Colonic mucosa (tissue), 4 donors: ENCODE data around the gene OR52H1. TPM values are rescaled to one million over a fixed set of nuclear protein-coding genes. Genes with fewer than 3 reads are reported as not detected.

ENCODE experiments used
- DNase-seq: peaks from one replicate; pipeline ENCODE4 v3.0.0-alpha.2; 2020
- H3K27ac ChIP-seq: fragments of 200-600 bp; one replicate; pipeline ENCODE4 v1.8.0; 2021
- H3K27me3 ChIP-seq: fragments of 200-600 bp; one replicate; pipeline ENCODE4 v1.8.0; 2021
- H3K36me3 ChIP-seq: fragments of 200-600 bp; one replicate; pipeline ENCODE4 v1.8.0; 2021
- H3K4me1 ChIP-seq: fragments of 200-600 bp; one replicate; pipeline ENCODE4 v1.8.0; 2021; ENCODE audit warnings: mild to moderate bottlenecking
- H3K4me3 ChIP-seq: fragments of 200-600 bp; one replicate; pipeline ENCODE4 v1.8.0; 2021
- H3K9ac ChIP-seq, 2 donors: one replicate each; pipeline ENCODE4 v1.7.0; 2013; ENCODE audit warnings: control low read depth in 2 of 2, low read depth in 2 of 2, low read length in 2 of 2
- H3K9me3 ChIP-seq: fragments of 200-600 bp; one replicate; pipeline ENCODE4 v1.8.0; 2021
- CTCF ChIP-seq: fragments of 200-600 bp; IDR thresholded peaks from one replicate; pipeline ENCODE4 v1.8.0; 2022; ENCODE audit warnings: antibody characterized with exemption, mild to moderate bottlenecking
- intact Hi-C: fragments of 100-400 bp; cut with DNase I; formaldehyde crosslinking; loops from one replicate; pipeline ENCODE4 v1.14.1; 2022
- total RNA-seq, 2 donors: library from RNA; stranded (reverse); fragmentation: NEBNext Ultra II Directional in 1 of 2; extraction: Animal tissue kit (Norgen Biotek cat#: 25700) in 1 of 2; gene quantifications; one replicate each; pipeline ENCODE4 v1.2.1, GENCODE V29; 2021
- donor health status: healthy.
- donor health status: DM: no; HTN: no; CAD: no.
- donor health status: DM: no; HTN: no; CAD: no.

Gene OR52H1
- total RNA-seq, 2 donors from 2014 or later: not detected

GRCh38 chr11:5550440-5551095, 2.2 kb upstream of the OR52H1 start:
- Histone ChIP-seq H3K4me1 (no peaks in the 10 kb centered on the region), H3K27ac (no peak overlapping the region), H3K36me3 (no peaks in the 10 kb centered on the region), H3K9ac (no peak overlapping the region), H3K27me3 (no peaks in the 10 kb centered on the region), H3K4me3 (no peak overlapping the region), H3K9me3 (no peaks in the 10 kb centered on the region)
- TF ChIP-seq CTCF: no peak
- intact Hi-C loops: no loop called here
- no peak for DNase-seq

- TF ChIP-seq CTCF: no peak
- H3K4me1 ChIP-seq: no peaks in the 10 kb centered on the region
- H3K9me3 ChIP-seq: no peaks in the 10 kb centered on the region
- H3K27me3 ChIP-seq: no peaks in the 10 kb centered on the region
- DNase-seq: no peak
- H3K4me3 ChIP-seq: no peak overlapping the region
- no peaks in the 10 kb centered on the region for H3K36me3 ChIP-seq
- intact Hi-C loops: no loop called here
- H3K27ac ChIP-seq: no peak overlapping the region
- no peak overlapping the region for H3K9ac ChIP-seq
Measured at GRCh38 chr11:5547982-5548381, 358 bp downstream of the OR52H1 start.

- no peak overlapping the region for H3K4me3 ChIP-seq
- no peak for TF ChIP-seq CTCF
- H3K27ac ChIP-seq: no peak overlapping the region
- no peaks in the 10 kb centered on the region for H3K4me1 ChIP-seq
- DNase-seq: no peak
- no peak overlapping the region for H3K9ac ChIP-seq
- H3K36me3 ChIP-seq: no peaks in the 10 kb centered on the region
- no peaks in the 10 kb centered on the region for H3K27me3 ChIP-seq
- intact Hi-C loops: no loop called here
- no peaks in the 10 kb centered on the region for H3K9me3 ChIP-seq
Measured at GRCh38 chr11:5546457-5546856, 1.9 kb downstream of the OR52H1 start.

GRCh38 chr11:5541427-5541826, 6.9 kb downstream of the OR52H1 start:
- H3K4me3 ChIP-seq: no peak overlapping the region
- no peak for TF ChIP-seq CTCF
- no peak overlapping the region for H3K9ac ChIP-seq
- no peak overlapping the region for H3K27ac ChIP-seq
- intact Hi-C loops: no loop called here
- no peaks in the 10 kb centered on the region for H3K36me3 ChIP-seq
- no peaks in the 10 kb centered on the region for H3K27me3 ChIP-seq
- no peak for DNase-seq
- no peaks in the 10 kb centered on the region for H3K9me3 ChIP-seq
- no peaks in the 10 kb centered on the region for H3K4me1 ChIP-seq

GRCh38 chr11:5536482-5536881, 11.9 kb downstream of the OR52H1 start:
- no peak for DNase-seq
- H3K9ac ChIP-seq: no peak overlapping the region
- H3K4me1 ChIP-seq: no peaks in the 10 kb centered on the region
- H3K27ac ChIP-seq: no peak overlapping the region
- no peak overlapping the region for H3K4me3 ChIP-seq
- intact Hi-C loops: no loop called here
- H3K27me3 ChIP-seq: no peaks in the 10 kb centered on the region
- no peaks in the 10 kb centered on the region for H3K36me3 ChIP-seq
- no peak for TF ChIP-seq CTCF
- no peaks in the 10 kb centered on the region for H3K9me3 ChIP-seq
